OCI-M2 (cell line): ENCODE results near the gene PRR23C.

Source experiments
- DNase-seq: peaks from one replicate; lab custom pipeline; 2025; ENCODE audit not compliant: unreplicated experiment; lab: John Stamatoyannopoulos, UW

The PRR23C gene

GRCh38 chr3:139005356-139005993 lies 39.2 kb downstream of the PRR23C start:
- no peak for DNase-seq

GRCh38 chr3:138995706-138996105 lies 49.0 kb downstream of the PRR23C start:
- DNase-seq: no peak
